ENCODE results near the gene HS2ST1.

HS2ST1 gene

GRCh38 chr1:87117761-87118368 lies 203.4 kb downstream of the HS2ST1 start:
- DNase-seq, result no peak

GRCh38 chr1:87119541-87120140 lies 205.2 kb downstream of the HS2ST1 start:
- DNase-seq, result no peak

GRCh38 chr1:87120779-87121178 lies 206.3 kb downstream of the HS2ST1 start:
- no peak for DNase-seq

- DNase-seq, result no peak
These were observed 207.3 kb downstream of the HS2ST1 start for GRCh38 chr1:87121711-87122163.

- DNase-seq, result no peak
These were observed 207.8 kb downstream of the HS2ST1 start for GRCh38 chr1:87122243-87122642.

GRCh38 chr1:87123610-87124009 lies 209.2 kb downstream of the HS2ST1 start:
- DNase-seq, result no peak

GRCh38 chr1:87126886-87127505 lies 212.6 kb downstream of the HS2ST1 start:
- DNase-seq, result no peak

- DNase-seq, result no peak
These were observed 213.1 kb downstream of the HS2ST1 start for GRCh38 chr1:87127581-87127980.

- DNase-seq, result no peak
These were observed 214.6 kb downstream of the HS2ST1 start for GRCh38 chr1:87129038-87129437.

GRCh38 chr1:87129606-87130005 lies 215.2 kb downstream of the HS2ST1 start:
- DNase-seq, result no peak

- DNase-seq, result no peak
These were observed 216.0 kb downstream of the HS2ST1 start for GRCh38 chr1:87130438-87130837.

- DNase-seq, result peak; percentile 89
These were observed 217.4 kb downstream of the HS2ST1 start for GRCh38 chr1:87131809-87132283.

- DNase-seq, result no peak
These were observed 217.9 kb downstream of the HS2ST1 start for GRCh38 chr1:87132284-87132870.

GRCh38 chr1:87134061-87134460 lies 219.6 kb downstream of the HS2ST1 start:
- no peak for DNase-seq

- DNase-seq, result no peak
These were observed 220.3 kb downstream of the HS2ST1 start for GRCh38 chr1:87134625-87135328.

GRCh38 chr1:87135329-87135712 lies 220.9 kb downstream of the HS2ST1 start:
- no peak for DNase-seq

- DNase-seq, result no peak
These were observed 222.3 kb downstream of the HS2ST1 start for GRCh38 chr1:87136607-87137341.

GRCh38 chr1:87137342-87137739 lies 222.9 kb downstream of the HS2ST1 start:
- no peak for DNase-seq

GRCh38 chr1:87140831-87141540 lies 226.6 kb downstream of the HS2ST1 start:
- DNase-seq, result no peak

GRCh38 chr1:87141556-87141955 lies 227.1 kb downstream of the HS2ST1 start:
- DNase-seq, result no peak

GRCh38 chr1:87143413-87144135 lies 229.1 kb downstream of the HS2ST1 start:
- no peak for DNase-seq
